H9 (cell line): ENCODE data around the gene TMEM108. TPM values are rescaled to one million over a fixed set of nuclear protein-coding genes. Genes with fewer than 3 reads are reported as not detected.

Source experiments
- DNase-seq: peaks from one replicate; pipeline ENCODE4 v3.0.0-alpha.2; 2017
- H2AFZ ChIP-seq: one replicate; pipeline ENCODE4 v1.6.1; 2013; ENCODE audit warnings: mild to moderate bottlenecking, low read length, control low read depth, moderate library complexity
- H2AK5ac ChIP-seq: 2 replicates; pipeline ENCODE4 v1.6.1; 2013; ENCODE audit warnings: low read length, control low read depth, mixed read lengths; ENCODE audit not compliant: insufficient read length
- H2BK120ac ChIP-seq: one replicate; pipeline ENCODE4 v1.6.1; 2013; ENCODE audit warnings: low read depth, mild to moderate bottlenecking, low read length, control low read depth, inconsistent platforms; ENCODE audit not compliant: poor library complexity, severe bottlenecking
- H2BK12ac ChIP-seq: 2 replicates; pipeline ENCODE4 v1.6.1; 2013; ENCODE audit warnings: low read length, control low read depth, mixed read lengths, low read depth; ENCODE audit not compliant: insufficient read length
- H2BK15ac ChIP-seq: 2 replicates; pipeline ENCODE4 v1.6.1; 2013; ENCODE audit warnings: low read depth, low read length, control low read depth
- H2BK20ac ChIP-seq: one replicate; pipeline ENCODE4 v1.6.1; 2013; ENCODE audit warnings: low read depth, mild to moderate bottlenecking, low read length, control low read depth, inconsistent platforms; ENCODE audit not compliant: poor library complexity, severe bottlenecking
- H2BK5ac ChIP-seq: 2 replicates; pipeline ENCODE4 v1.6.1; 2013; ENCODE audit warnings: low read length, control low read depth, mixed read lengths; ENCODE audit not compliant: insufficient read length
- H3K14ac ChIP-seq: 2 replicates; pipeline ENCODE4 v1.6.1; 2013; ENCODE audit warnings: low read length, control low read depth; ENCODE audit not compliant: insufficient read depth
- H3K18ac ChIP-seq: 2 replicates; pipeline ENCODE4 v1.6.1; 2013; ENCODE audit warnings: low read depth, mild to moderate bottlenecking, mixed read lengths, low read length, control low read depth; ENCODE audit not compliant: insufficient read length
- H3K23ac ChIP-seq: 2 replicates; pipeline ENCODE4 v1.6.1; 2013; ENCODE audit warnings: low read length, control low read depth, mixed read lengths, low read depth; ENCODE audit not compliant: insufficient read length
- H3K23me2 ChIP-seq: 2 replicates; pipeline ENCODE4 v1.6.1; 2013; ENCODE audit warnings: low read depth, mild to moderate bottlenecking, mixed read lengths, low read length, control low read depth; ENCODE audit not compliant: insufficient read length, poor library complexity, severe bottlenecking
- H3K27ac ChIP-seq: 2 replicates; pipeline ENCODE4 v1.5.1; 2013; ENCODE audit warnings: low read length, control low read depth, mixed read lengths, low read depth; ENCODE audit not compliant: insufficient read length
- H3K27me3 ChIP-seq: 2 replicates; pipeline ENCODE4 v1.6.1; 2013; ENCODE audit warnings: low read length, control low read depth, inconsistent platforms; ENCODE audit not compliant: insufficient read depth
- H3K4ac ChIP-seq: 2 replicates; pipeline ENCODE4 v1.6.1; 2013; ENCODE audit warnings: low read depth, mild to moderate bottlenecking, control low read depth, inconsistent platforms, low read length, moderate library complexity
- H3K4me1 ChIP-seq: 2 replicates; pipeline ENCODE4 v1.6.1; 2013; ENCODE audit warnings: low read length, control low read depth, inconsistent platforms; ENCODE audit not compliant: insufficient read depth
- H3K4me2 ChIP-seq: 2 replicates; pipeline ENCODE4 v1.6.1; 2013; ENCODE audit warnings: low read length, control low read depth, mixed read lengths; ENCODE audit not compliant: insufficient read length, insufficient read depth
- H3K56ac ChIP-seq: 2 replicates; pipeline ENCODE4 v1.6.1; 2013; ENCODE audit warnings: low read depth, mild to moderate bottlenecking, mixed read lengths, low read length, control low read depth; ENCODE audit not compliant: insufficient read length
- H3K79me1 ChIP-seq: 2 replicates; pipeline ENCODE4 v1.6.1; 2013; ENCODE audit warnings: low read depth, mild to moderate bottlenecking, moderate library complexity, low read length, control low read depth, inconsistent platforms; ENCODE audit not compliant: insufficient read depth, poor library complexity, severe bottlenecking
- H3K79me2 ChIP-seq: 2 replicates; pipeline ENCODE4 v1.6.1; 2013; ENCODE audit warnings: low read length, control low read depth, inconsistent platforms; ENCODE audit not compliant: insufficient read depth
- H3K9ac ChIP-seq: 2 replicates; pipeline ENCODE4 v1.6.1; 2013; ENCODE audit warnings: low read length, control low read depth, mixed read lengths; ENCODE audit not compliant: insufficient read length; ENCODE audit errors: extremely low read depth
- H3K9me3 ChIP-seq: one replicate; pipeline ENCODE4 v1.6.1; 2013; ENCODE audit warnings: low read depth, low read length, inconsistent platforms; ENCODE audit not compliant: control insufficient read depth
- H3T11ph ChIP-seq: one replicate; pipeline ENCODE4 v1.6.1; 2013; ENCODE audit warnings: mild to moderate bottlenecking, low read length, control low read depth, inconsistent platforms
- H4K20me1 ChIP-seq: one replicate; pipeline ENCODE4 v1.6.1; 2013; ENCODE audit not compliant: control insufficient read depth, insufficient read length, insufficient read depth
- H4K5ac ChIP-seq: 2 replicates; pipeline ENCODE4 v1.6.1; 2013; ENCODE audit warnings: low read depth, mild to moderate bottlenecking, mixed read lengths, low read length, control low read depth; ENCODE audit not compliant: insufficient read length
- H4K8ac ChIP-seq: replicated peaks from 2 replicates; pipeline ENCODE4 v1.6.1; 2013; ENCODE audit warnings: low read length, control low read depth, mixed read lengths, low read depth; ENCODE audit not compliant: insufficient read length
- H4K91ac ChIP-seq: 2 replicates; pipeline ENCODE4 v1.6.1; 2013; ENCODE audit warnings: low read depth, mild to moderate bottlenecking, moderate library complexity, mixed read lengths, low read length, control low read depth; ENCODE audit not compliant: insufficient read length
- H3K27ac Mint-ChIP-seq, 3 experiments: 2 replicates in 2 of 3; 3 replicates in 1 of 3; pipeline ENCODE4 v1.8.0; 2020 to 2021; ENCODE audit warnings: mixed read lengths in 3 of 3, mild to moderate bottlenecking in 1 of 3, moderate library complexity in 1 of 3
- H3K27me3 Mint-ChIP-seq: 2 replicates; pipeline ENCODE4 v1.8.0; 2021; ENCODE audit warnings: low read depth, mild to moderate bottlenecking, moderate library complexity, mixed read lengths
- H3K36me3 Mint-ChIP-seq, 3 experiments: 2 replicates in 2 of 3; 3 replicates in 1 of 3; pipeline ENCODE4 v1.8.0; 2020 to 2021; ENCODE audit warnings: low read depth in 3 of 3, mixed read lengths in 3 of 3; ENCODE audit not compliant: insufficient read depth in 1 of 3
- H3K4me1 Mint-ChIP-seq, 2 experiments: 2 replicates each; pipeline ENCODE4 v1.8.0; 2020; ENCODE audit warnings: mixed read lengths in 2 of 2
- H3K4me3 Mint-ChIP-seq, 2 experiments: 2 replicates in 1 of 2; 3 replicates in 1 of 2; pipeline ENCODE4 v1.8.0; 2020 to 2021; ENCODE audit warnings: mild to moderate bottlenecking in 2 of 2, mixed read lengths in 2 of 2, moderate library complexity in 1 of 2
- H3K9me3 Mint-ChIP-seq, 2 experiments: 2 replicates in 1 of 2; 3 replicates in 1 of 2; pipeline ENCODE4 v1.8.0; 2020; ENCODE audit warnings: mild to moderate bottlenecking in 2 of 2, mixed read lengths in 2 of 2, moderate library complexity in 1 of 2
- WGBS: extraction: QIAGEN DNeasy Blood & Tissue Kit; methylation state at CpG from one replicate; pipeline ENCODE4 v1.1.7; 2013; ENCODE audit warnings: missing lambda C conversion rate, low lambda C conversion rate, mixed read lengths; ENCODE audit not compliant: insufficient read length; ENCODE audit errors: extremely low coverage; 5-methylcytosine and 5-hydroxymethylcytosine counted together
- total RNA-seq: library from RNA; stranded (reverse); gene quantifications from 2 replicates; pipeline ENCODE4 v1.2.1, GENCODE V29; 2021
- TF ChIP-seq, protein P1 (sequence below): fragments of 200-600 bp; sonication (generic); conservative IDR thresholded peaks from 3 replicates; pipeline ENCODE4 v1.8.0; 2021; ENCODE audit warnings: antibody characterized with exemption, mild to moderate bottlenecking

The TMEM108 gene
- total RNA-seq, 1 experiment from 2014 or later, result 5.0 TPM

DNA sequence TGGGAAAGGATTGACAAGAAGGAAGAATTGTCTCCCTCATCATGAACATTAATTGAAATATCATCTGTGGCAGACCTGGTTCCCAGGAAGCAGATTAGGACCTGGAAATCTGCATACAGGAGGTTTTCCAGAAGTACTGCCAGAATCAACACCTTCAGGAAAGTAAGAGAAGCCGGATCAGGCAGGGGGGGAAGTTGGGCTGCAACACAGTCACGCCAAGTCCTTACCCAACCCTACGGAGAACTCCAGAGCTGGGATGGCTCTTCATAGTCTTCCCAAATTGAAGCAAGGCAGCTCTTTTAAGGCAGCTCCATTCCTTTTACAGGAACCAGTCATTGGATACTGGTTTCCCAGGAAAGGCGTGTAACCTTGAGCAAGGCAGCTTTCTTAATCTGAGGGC, 326.5 kb downstream of the TMEM108 start:
- no peak for DNase-seq
- no peaks in the 10 kb centered on the region for H3K79me1 ChIP-seq
- no peaks in the 10 kb centered on the region for H4K20me1 ChIP-seq
- H3K9ac ChIP-seq, result no peak overlapping the region
- no peaks in the 10 kb centered on the region for H3K23me2 ChIP-seq
- no peak overlapping the region for H2BK20ac ChIP-seq
- no peaks in the 10 kb centered on the region for H3K9me3 ChIP-seq
- no peak overlapping the region for H2BK15ac ChIP-seq
- Mint-ChIP-seq H3K9me3 (no peaks in the 10 kb centered on the region), H3K27me3 (no peaks in the 10 kb centered on the region), H3K36me3 (no peaks in the 10 kb centered on the region), H3K4me1 (peaks cover 12 to 13% of the 10 kb centered on the region in 2 experiments), H3K27ac (0 out of 7 replicates have a peak overlapping the region, but pooled peaks of 1 of the 3 experiments have one; percentile 81), H3K4me3 (no peak overlapping the region)
- H3T11ph ChIP-seq, result no peak overlapping the region
- TF ChIP-seq, protein P1, sequence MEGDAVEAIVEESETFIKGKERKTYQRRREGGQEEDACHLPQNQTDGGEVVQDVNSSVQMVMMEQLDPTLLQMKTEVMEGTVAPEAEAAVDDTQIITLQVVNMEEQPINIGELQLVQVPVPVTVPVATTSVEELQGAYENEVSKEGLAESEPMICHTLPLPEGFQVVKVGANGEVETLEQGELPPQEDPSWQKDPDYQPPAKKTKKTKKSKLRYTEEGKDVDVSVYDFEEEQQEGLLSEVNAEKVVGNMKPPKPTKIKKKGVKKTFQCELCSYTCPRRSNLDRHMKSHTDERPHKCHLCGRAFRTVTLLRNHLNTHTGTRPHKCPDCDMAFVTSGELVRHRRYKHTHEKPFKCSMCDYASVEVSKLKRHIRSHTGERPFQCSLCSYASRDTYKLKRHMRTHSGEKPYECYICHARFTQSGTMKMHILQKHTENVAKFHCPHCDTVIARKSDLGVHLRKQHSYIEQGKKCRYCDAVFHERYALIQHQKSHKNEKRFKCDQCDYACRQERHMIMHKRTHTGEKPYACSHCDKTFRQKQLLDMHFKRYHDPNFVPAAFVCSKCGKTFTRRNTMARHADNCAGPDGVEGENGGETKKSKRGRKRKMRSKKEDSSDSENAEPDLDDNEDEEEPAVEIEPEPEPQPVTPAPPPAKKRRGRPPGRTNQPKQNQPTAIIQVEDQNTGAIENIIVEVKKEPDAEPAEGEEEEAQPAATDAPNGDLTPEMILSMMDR, result no peak
- H3K14ac ChIP-seq, result no peak overlapping the region
- no peak overlapping the region for H3K27ac ChIP-seq
- no peak overlapping the region for H3K4me2 ChIP-seq
- H3K4me1 ChIP-seq, result peaks cover 2% of the 10 kb centered on the region; the same call in 1 of the 2 replicates
- H2BK5ac ChIP-seq, result no peak overlapping the region
- WGBS, result no CpG with 5 or more reads among the region's 4 CpGs
- no peak overlapping the region for H2AFZ ChIP-seq
- H3K18ac ChIP-seq, result no peak overlapping the region
- H2AK5ac ChIP-seq, result no peak overlapping the region
- H3K27me3 ChIP-seq, result no peaks in the 10 kb centered on the region; the same call in 1 of the 2 replicates
- H4K5ac ChIP-seq, result no peak overlapping the region
- H3K23ac ChIP-seq, result no peak overlapping the region
- no peak overlapping the region for H3K56ac ChIP-seq
- H3K79me2 ChIP-seq, result no peaks in the 10 kb centered on the region
- no peak overlapping the region for H3K4ac ChIP-seq
- H4K91ac ChIP-seq, result no peak overlapping the region
- H4K8ac ChIP-seq, result no peak overlapping the region
- no peak overlapping the region for H2BK120ac ChIP-seq
- no peak overlapping the region for H2BK12ac ChIP-seq
